NCI-H1694 (cell line): Measurements from ENCODE around the gene CNN3.
A peak's percentile ranks its signal among the peaks of the same experiment; 100 is the strongest.

Source experiments
- DNase-seq: peaks from one replicate; lab custom pipeline; 2025; lab: John Stamatoyannopoulos, UW

The CNN3 gene

DNA sequence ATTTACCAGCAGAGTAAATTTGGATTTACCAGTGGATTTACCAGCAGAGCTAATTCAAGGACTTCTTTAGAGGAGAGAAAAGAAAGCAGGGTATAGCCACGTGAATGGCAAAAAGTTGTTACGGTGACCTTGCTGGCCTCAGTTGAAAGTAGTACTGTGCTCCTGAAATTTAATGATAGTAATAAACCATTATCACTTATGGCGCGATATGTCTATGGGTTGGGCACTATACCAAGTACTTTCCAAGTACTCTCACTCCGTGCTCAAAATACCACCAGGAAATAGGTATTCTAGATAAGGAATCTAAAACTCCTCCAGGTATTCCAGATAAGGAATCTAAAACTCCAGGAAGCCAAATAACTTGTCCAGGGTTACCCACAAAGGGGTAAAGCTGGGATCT lies 70.9 kb downstream of the CNN3 start:
- DNase-seq: no peak

DNA sequence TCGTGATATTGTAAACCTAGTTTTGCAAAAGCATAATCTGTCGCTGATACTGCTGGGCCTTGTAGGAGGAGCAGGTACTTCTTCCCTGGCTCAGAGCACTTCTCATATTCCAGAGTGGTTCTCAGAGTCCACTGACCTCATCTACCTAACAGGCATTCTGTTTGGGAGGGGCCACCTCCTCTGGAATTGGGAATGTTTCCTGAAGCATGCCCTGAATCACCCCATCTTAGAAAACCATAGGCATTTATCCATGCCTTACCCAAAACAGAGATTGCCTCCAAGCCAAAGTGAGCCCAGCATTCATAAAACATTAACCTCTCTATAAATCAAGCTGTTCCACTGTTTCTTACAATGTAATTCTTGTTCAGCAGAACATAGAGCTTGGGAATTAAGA lies 71.6 kb downstream of the CNN3 start:
- DNase-seq: no peak

GRCh38 chr1:94854458-94855306 lies 72.2 kb downstream of the CNN3 start:
- peak; percentile 94 for DNase-seq

DNA sequence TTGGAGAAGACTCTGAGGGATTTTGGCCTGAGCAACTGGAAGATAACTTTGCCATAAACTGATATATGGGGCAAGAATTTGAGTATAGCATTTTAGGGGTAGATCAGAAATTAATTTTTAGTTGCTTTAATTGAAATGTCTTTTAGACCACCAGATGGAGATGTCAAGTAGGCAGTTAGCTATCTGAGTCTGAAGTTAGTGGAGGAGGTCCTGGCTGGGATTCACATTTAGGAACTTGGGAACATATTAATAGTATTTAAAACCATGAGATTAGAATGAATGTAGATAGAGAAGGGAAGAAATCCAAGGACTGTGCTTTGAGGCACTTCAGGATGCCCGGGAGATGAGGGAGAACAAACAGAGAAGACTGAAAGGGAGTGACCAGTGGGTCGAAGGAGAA lies 74.1 kb downstream of the CNN3 start:
- no peak for DNase-seq

DNA sequence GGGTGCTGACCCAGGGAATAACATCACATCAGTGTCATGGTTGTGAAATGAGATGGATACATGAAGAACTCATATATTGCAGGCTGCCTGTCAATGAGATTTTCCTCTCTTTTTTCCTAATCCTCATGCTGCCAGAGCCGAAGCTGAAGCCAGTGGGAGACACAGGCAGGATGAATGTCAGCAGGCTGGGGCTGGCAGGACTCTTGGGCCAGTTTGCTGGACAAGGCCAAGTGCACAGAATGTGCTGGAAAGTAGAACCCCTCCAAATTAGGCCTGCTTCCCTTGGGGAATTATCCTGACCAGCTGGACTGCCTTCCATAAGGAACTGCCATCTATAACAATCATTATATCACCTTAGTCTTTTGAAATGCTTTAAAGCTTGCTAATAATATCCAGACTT lies 75.3 kb downstream of the CNN3 start:
- DNase-seq: no peak
